Prostate gland (tissue), 2 donors: Measurements from ENCODE around the gene ERC2. TPM values are rescaled to one million over a fixed set of nuclear protein-coding genes. Genes with fewer than 3 reads are reported as not detected.

Source experiments
- DNase-seq: peaks from one replicate; pipeline ENCODE4 v3.0.0-alpha.2; 2019; ENCODE audit warnings: low spot score
- H3K27ac ChIP-seq, 2 donors: fragments of 200-600 bp; sonication (generic); 2 replicates each; pipeline ENCODE4 v1.5.1; 2017 to 2019
- H3K27me3 ChIP-seq: fragments of 200-600 bp; sonication (generic); replicated peaks from 2 replicates; pipeline ENCODE4 v1.5.1; 2019; ENCODE audit not compliant: insufficient read depth
- H3K36me3 ChIP-seq, 2 donors: fragments of 200-600 bp; sonication (generic); 1 replicate in 1 of 2; 2 replicates in 1 of 2; pipeline versions ENCODE4 v1.5.1 to v1.8.1; 2017 to 2019
- H3K4me1 ChIP-seq: fragments of 200-600 bp; sonication (generic); replicated peaks from 2 replicates; pipeline ENCODE4 v1.5.1; 2019
- H3K4me3 ChIP-seq, 2 donors: fragments of 200-600 bp; sonication (generic); 2 replicates each; pipeline ENCODE4 v1.5.1; 2017 to 2019
- H3K9me3 ChIP-seq: fragments of 200-600 bp; sonication (generic); 2 replicates; pipeline ENCODE4 v1.5.1; 2017
- CTCF ChIP-seq, 4 experiments: fragments of 200-600 bp in 2 of 4; fragments of 450-650 bp in 2 of 4; sonication (generic) in 2 of 4; IDR thresholded peaks; 1 replicate in 3 of 4; 2 replicates in 1 of 4; pipeline ENCODE4 v1.5.1; 2016 to 2019; ENCODE audit warnings: antibody characterized with exemption in 4 of 4, mild to moderate bottlenecking in 2 of 4, moderate library complexity in 2 of 4
- POLR2A ChIP-seq: fragments of 450-650 bp; IDR thresholded peaks from one replicate; pipeline ENCODE4 v1.6.1; 2016; ENCODE audit warnings: antibody characterized with exemption, mild to moderate bottlenecking
- POLR2AphosphoS5 ChIP-seq: sonication (generic); formaldehyde crosslinking; IDR thresholded peaks from one replicate; pipeline ENCODE4 v1.6.1; 2017; ENCODE audit warnings: antibody characterized with exemption
- WGBS: methylation state at CpG from one replicate; pipeline ENCODE4 v1.1.5; 2018; 5-methylcytosine and 5-hydroxymethylcytosine counted together
- intact Hi-C: fragments of 100-400 bp; cut with DNase I; formaldehyde crosslinking; loops from one replicate; pipeline ENCODE4 v1.14.2; 2022
- total RNA-seq, 2 donors: library from RNA; depleted of rRNA; stranded (reverse); fragments of >200 nt; gene quantifications; one replicate each; pipeline ENCODE4 v1.1.0, GENCODE V29; 2016

The ERC2 gene
- total RNA-seq, 2 donors from 2014 or later, result 1.0 to 2.7 TPM

- H3K4me1 ChIP-seq, result no peaks in the 10 kb centered on the region
- H3K9me3 ChIP-seq, result no peaks in the 10 kb centered on the region
- no peak overlapping the region for H3K27ac ChIP-seq
- H3K36me3 ChIP-seq, result no peaks in the 10 kb centered on the region
- no peaks in the 10 kb centered on the region for H3K27me3 ChIP-seq
- 53% methylated on average over 4 of the region's 4 CpGs for WGBS
- H3K4me3 ChIP-seq, result no peak overlapping the region
- intact Hi-C loops, result loop anchor here (5.0 kb wide), 1 partner anchor 231 kb away; the partner anchor contains the start of gene WNT5A
- TF ChIP-seq POLR2A (no peak), POLR2AphosphoS5 (no peak), CTCF (IDR thresholded peaks at IDR 0.05) (no peak)
- DNase-seq, result no peak
Measured at GRCh38 chr3:55718074-55718473, 750.2 kb downstream of the ERC2 start.

- Histone ChIP-seq H3K36me3 (no peaks in the 10 kb centered on the region), H3K9me3 (no peaks in the 10 kb centered on the region), H3K4me1 (no peaks in the 10 kb centered on the region), H3K4me3 (no peak overlapping the region), H3K27ac (no peak overlapping the region), H3K27me3 (no peaks in the 10 kb centered on the region)
- no peak for DNase-seq
- no peak for TF ChIP-seq POLR2A
- no peak for TF ChIP-seq CTCF (IDR thresholded peaks at IDR 0.05)
- TF ChIP-seq POLR2AphosphoS5, result no peak
- intact Hi-C loops, result loop anchor here (5.0 kb wide), 1 partner anchor 230 kb away; the partner anchor contains the start of gene WNT5A
- 55% methylated on average over 5 of the region's 5 CpGs for WGBS
Measured at GRCh38 chr3:55717481-55717880, 750.8 kb downstream of the ERC2 start.

GRCh38 chr3:55716611-55717225 is 751.5 kb downstream of the ERC2 start:
- H3K36me3 ChIP-seq, result no peaks in the 10 kb centered on the region
- no peak overlapping the region for H3K4me3 ChIP-seq
- DNase-seq, result no peak
- TF ChIP-seq POLR2A, result no peak
- H3K9me3 ChIP-seq, result no peaks in the 10 kb centered on the region
- 95% methylated on average over 2 of the region's 2 CpGs for WGBS
- H3K27ac ChIP-seq, result no peak overlapping the region
- no peaks in the 10 kb centered on the region for H3K4me1 ChIP-seq
- H3K27me3 ChIP-seq, result no peaks in the 10 kb centered on the region
- intact Hi-C loops, result loop anchor here (5.0 kb wide), 1 partner anchor 229 kb away; the partner anchor contains the start of gene WNT5A

- H3K4me1 ChIP-seq, result no peaks in the 10 kb centered on the region
- no peak for DNase-seq
- H3K27me3 ChIP-seq, result no peaks in the 10 kb centered on the region
- H3K27ac ChIP-seq, result no peak overlapping the region
- TF ChIP-seq POLR2AphosphoS5, result no peak
- no peak for TF ChIP-seq POLR2A
- no peak for TF ChIP-seq CTCF (IDR thresholded peaks at IDR 0.05)
- no peak overlapping the region for H3K4me3 ChIP-seq
- no peaks in the 10 kb centered on the region for H3K36me3 ChIP-seq
- no peaks in the 10 kb centered on the region for H3K9me3 ChIP-seq
- intact Hi-C loops, result loop anchor here (5.0 kb wide), 1 partner anchor 229 kb away; the partner anchor contains the start of gene WNT5A
Measured at GRCh38 chr3:55716044-55716443, 752.2 kb downstream of the ERC2 start.

- Histone ChIP-seq H3K27ac (no peak overlapping the region), H3K9me3 (no peaks in the 10 kb centered on the region), H3K4me1 (no peaks in the 10 kb centered on the region), H3K4me3 (no peak overlapping the region), H3K36me3 (no peaks in the 10 kb centered on the region), H3K27me3 (peaks cover 3% of the 10 kb centered on the region)
- TF ChIP-seq POLR2AphosphoS5 (no peak), POLR2A (no peak), CTCF (IDR thresholded peaks at IDR 0.05) (no peak)
- intact Hi-C loops, result no loop called here
- DNase-seq, result no peak
Measured at GRCh38 chr3:55714057-55714456, 754.2 kb downstream of the ERC2 start.
